HEK293 (cell line): ENCODE results near the gene FEV.

Experiments used
- CTCF ChIA-PET: fragments of 350-600 bp; formaldehyde crosslinking; extraction: SDS; loops from one replicate; lab custom pipeline; 2021; ENCODE audit warnings: antibody characterized with exemption; lab: Yijun Ruan, JAX
- POLR2A ChIA-PET: fragments of 300-600 bp; formaldehyde crosslinking; extraction: SDS; loops from one replicate; lab custom pipeline; 2020; ENCODE audit warnings: antibody characterized with exemption, inconsistent platforms; lab: Yijun Ruan, JAX
- H3K27ac ChIP-seq: fragments of 200-500 bp; sonication (Bioruptor generic); 2 replicates; pipeline ENCODE4 v1.5.1; 2014; ENCODE audit warnings: low read depth, low read length, control low read depth, inconsistent platforms; ENCODE audit errors: extremely low read depth
- H3K36me3 ChIP-seq, 2 experiments: fragments of 200-500 bp in 1 of 2; sonication (Bioruptor generic) in 1 of 2; 1 replicate in 1 of 2; 2 replicates in 1 of 2; pipeline ENCODE4 v1.5.1; 2014 to 2017; ENCODE audit warnings: inconsistent platforms in 2 of 2, low read length in 2 of 2; ENCODE audit not compliant: control insufficient read depth in 2 of 2, insufficient read depth in 1 of 2
- H3K4me1 ChIP-seq: fragments of 200-500 bp; sonication (Bioruptor generic); 2 replicates; pipeline ENCODE4 v1.5.1; 2014; ENCODE audit warnings: mild to moderate bottlenecking, low read length, inconsistent platforms; ENCODE audit not compliant: control insufficient read depth, insufficient read depth
- H3K4me3 ChIP-seq: 2 replicates; pipeline ENCODE4 v1.5.1; 2011; ENCODE audit warnings: low read depth, mild to moderate bottlenecking, control low read depth, low read length, moderate library complexity
- H3K9me3 ChIP-seq: fragments of 200-500 bp; sonication (Bioruptor generic); 2 replicates; pipeline ENCODE4 v1.5.1; 2014; ENCODE audit warnings: low read depth, low read length, inconsistent platforms; ENCODE audit not compliant: control insufficient read depth, insufficient read depth
- ATF2 ChIP-seq: fragments of 450-650 bp; formaldehyde crosslinking; IDR thresholded peaks from 2 replicates; pipeline ENCODE4 v1.5.1; 2016; ENCODE audit warnings: missing biosample characterization, missing genetic modification characterization, low read depth
- BCL11A ChIP-seq: fragments of 450-650 bp; formaldehyde crosslinking; IDR thresholded peaks from 2 replicates; pipeline ENCODE4 v1.5.1; 2016; ENCODE audit warnings: low read depth, missing biosample characterization, missing genetic modification characterization
- GLIS2 ChIP-seq: fragments of 450-650 bp; formaldehyde crosslinking; IDR thresholded peaks from 2 replicates; pipeline ENCODE4 v1.5.1; 2016; ENCODE audit warnings: missing biosample characterization, missing genetic modification characterization
- REST ChIP-seq: fragments of 450-650 bp; formaldehyde crosslinking; IDR thresholded peaks from 2 replicates; pipeline ENCODE4 v1.5.1; 2016; ENCODE audit warnings: missing biosample characterization, missing genetic modification characterization
- SCRT2 ChIP-seq: fragments of 450-650 bp; formaldehyde crosslinking; IDR thresholded peaks from 2 replicates; pipeline ENCODE4 v1.5.1; 2016; ENCODE audit warnings: missing biosample characterization, missing genetic modification characterization
- SP2 ChIP-seq: fragments of 450-650 bp; formaldehyde crosslinking; IDR thresholded peaks from 2 replicates; pipeline ENCODE4 v1.5.1; 2016; ENCODE audit warnings: missing biosample characterization, missing genetic modification characterization
- YY2 ChIP-seq: fragments of 450-650 bp; formaldehyde crosslinking; IDR thresholded peaks from 2 replicates; pipeline ENCODE4 v1.5.1; 2016; ENCODE audit warnings: missing biosample characterization, missing genetic modification characterization
- ZBTB7A ChIP-seq: fragments of 450-650 bp; formaldehyde crosslinking; IDR thresholded peaks from 2 replicates; pipeline ENCODE4 v1.5.1; 2016; ENCODE audit warnings: low read depth, missing biosample characterization, missing genetic modification characterization
- ZNF23 ChIP-seq: fragments of 450-650 bp; formaldehyde crosslinking; IDR thresholded peaks from 2 replicates; pipeline ENCODE4 v1.5.1; 2016; ENCODE audit warnings: missing biosample characterization, missing genetic modification characterization, borderline replicate concordance
- ZNF266 ChIP-seq: fragments of 450-650 bp; formaldehyde crosslinking; IDR thresholded peaks from 2 replicates; pipeline ENCODE4 v1.5.1; 2016; ENCODE audit warnings: missing biosample characterization, missing genetic modification characterization, low read depth
- ZNF366 ChIP-seq: fragments of 450-650 bp; formaldehyde crosslinking; conservative IDR thresholded peaks from 2 replicates; pipeline ENCODE4 v1.5.1; 2016; ENCODE audit warnings: missing biosample characterization, missing genetic modification characterization
- ZNF76 ChIP-seq: fragments of 450-650 bp; formaldehyde crosslinking; IDR thresholded peaks from 2 replicates; pipeline ENCODE4; 2016; ENCODE audit warnings: low read depth, missing biosample characterization, missing genetic modification characterization, borderline replicate concordance
- TF ChIP-seq, protein P1 (sequence below): fragments of 450-650 bp; formaldehyde crosslinking; optimal IDR thresholded peaks from 2 replicates; pipeline ENCODE3; 2016; ENCODE audit warnings: missing biosample characterization, mild to moderate bottlenecking, missing genetic modification characterization
- TF ChIP-seq, protein P2 (sequence below): fragments of 450-650 bp; formaldehyde crosslinking; IDR thresholded peaks from 2 replicates; pipeline ENCODE4 v1.5.1; 2017; ENCODE audit warnings: missing biosample characterization, missing genetic modification characterization

Gene FEV

DNA sequence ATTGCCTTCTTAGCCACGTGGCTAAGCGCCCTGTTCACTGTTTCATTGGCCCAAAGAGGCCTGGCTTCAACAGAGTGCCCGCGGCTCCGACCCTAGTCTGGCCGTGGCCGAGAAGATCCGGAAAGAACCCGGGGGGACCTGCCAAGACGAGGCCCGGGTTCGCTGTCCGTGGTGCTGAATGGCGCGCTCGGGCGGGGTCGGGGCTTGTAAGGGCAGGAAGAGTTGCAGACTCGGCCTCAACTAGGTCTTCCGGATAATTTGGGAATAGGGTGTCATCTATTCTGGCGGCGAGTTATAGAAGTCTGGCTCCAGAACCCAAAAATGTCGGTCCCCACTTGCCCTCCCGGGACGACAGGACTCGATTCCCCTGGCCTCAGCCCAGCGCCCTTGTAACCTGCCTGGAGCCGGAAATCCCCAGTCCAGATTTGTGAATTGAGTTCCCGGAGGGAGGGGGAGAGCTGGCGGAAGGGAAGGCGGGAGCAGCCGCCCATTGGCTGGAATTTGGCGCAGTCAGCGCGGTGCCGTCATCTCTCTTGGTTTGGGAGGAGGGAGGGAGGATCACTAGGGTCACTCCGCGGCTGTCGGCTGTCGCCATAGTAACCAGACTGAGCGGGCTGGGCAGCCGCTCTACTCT lies 22.0 kb downstream of the FEV start (continued):
- TF ChIP-seq ATF2 (tag by site-specific recombination), result no peak; the same call in 1 of the 2 replicates
- peak; percentile 86 for TF ChIP-seq ZNF366 (tag by site-specific recombination)
- TF ChIP-seq, protein P1, sequence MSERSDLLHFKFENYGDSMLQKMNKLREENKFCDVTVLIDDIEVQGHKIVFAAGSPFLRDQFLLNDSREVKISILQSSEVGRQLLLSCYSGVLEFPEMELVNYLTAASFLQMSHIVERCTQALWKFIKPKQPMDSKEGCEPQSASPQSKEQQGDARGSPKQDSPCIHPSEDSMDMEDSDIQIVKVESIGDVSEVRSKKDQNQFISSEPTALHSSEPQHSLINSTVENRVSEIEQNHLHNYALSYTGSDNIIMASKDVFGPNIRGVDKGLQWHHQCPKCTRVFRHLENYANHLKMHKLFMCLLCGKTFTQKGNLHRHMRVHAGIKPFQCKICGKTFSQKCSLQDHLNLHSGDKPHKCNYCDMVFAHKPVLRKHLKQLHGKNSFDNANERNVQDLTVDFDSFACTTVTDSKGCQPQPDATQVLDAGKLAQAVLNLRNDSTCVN, result peak; percentile 51
- TF ChIP-seq GLIS2 (tag by site-specific recombination), result peak; percentile 55
- TF ChIP-seq YY2 (tag by site-specific recombination), result no peak
- TF ChIP-seq BCL11A, result no peak
- TF ChIP-seq, protein P2, sequence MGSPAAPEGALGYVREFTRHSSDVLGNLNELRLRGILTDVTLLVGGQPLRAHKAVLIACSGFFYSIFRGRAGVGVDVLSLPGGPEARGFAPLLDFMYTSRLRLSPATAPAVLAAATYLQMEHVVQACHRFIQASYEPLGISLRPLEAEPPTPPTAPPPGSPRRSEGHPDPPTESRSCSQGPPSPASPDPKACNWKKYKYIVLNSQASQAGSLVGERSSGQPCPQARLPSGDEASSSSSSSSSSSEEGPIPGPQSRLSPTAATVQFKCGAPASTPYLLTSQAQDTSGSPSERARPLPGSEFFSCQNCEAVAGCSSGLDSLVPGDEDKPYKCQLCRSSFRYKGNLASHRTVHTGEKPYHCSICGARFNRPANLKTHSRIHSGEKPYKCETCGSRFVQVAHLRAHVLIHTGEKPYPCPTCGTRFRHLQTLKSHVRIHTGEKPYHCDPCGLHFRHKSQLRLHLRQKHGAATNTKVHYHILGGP (tag by site-specific recombination), result no peak
- TF ChIP-seq ZNF23 (tag by site-specific recombination), result no peak
- TF ChIP-seq ZBTB7A, result no peak

DNA sequence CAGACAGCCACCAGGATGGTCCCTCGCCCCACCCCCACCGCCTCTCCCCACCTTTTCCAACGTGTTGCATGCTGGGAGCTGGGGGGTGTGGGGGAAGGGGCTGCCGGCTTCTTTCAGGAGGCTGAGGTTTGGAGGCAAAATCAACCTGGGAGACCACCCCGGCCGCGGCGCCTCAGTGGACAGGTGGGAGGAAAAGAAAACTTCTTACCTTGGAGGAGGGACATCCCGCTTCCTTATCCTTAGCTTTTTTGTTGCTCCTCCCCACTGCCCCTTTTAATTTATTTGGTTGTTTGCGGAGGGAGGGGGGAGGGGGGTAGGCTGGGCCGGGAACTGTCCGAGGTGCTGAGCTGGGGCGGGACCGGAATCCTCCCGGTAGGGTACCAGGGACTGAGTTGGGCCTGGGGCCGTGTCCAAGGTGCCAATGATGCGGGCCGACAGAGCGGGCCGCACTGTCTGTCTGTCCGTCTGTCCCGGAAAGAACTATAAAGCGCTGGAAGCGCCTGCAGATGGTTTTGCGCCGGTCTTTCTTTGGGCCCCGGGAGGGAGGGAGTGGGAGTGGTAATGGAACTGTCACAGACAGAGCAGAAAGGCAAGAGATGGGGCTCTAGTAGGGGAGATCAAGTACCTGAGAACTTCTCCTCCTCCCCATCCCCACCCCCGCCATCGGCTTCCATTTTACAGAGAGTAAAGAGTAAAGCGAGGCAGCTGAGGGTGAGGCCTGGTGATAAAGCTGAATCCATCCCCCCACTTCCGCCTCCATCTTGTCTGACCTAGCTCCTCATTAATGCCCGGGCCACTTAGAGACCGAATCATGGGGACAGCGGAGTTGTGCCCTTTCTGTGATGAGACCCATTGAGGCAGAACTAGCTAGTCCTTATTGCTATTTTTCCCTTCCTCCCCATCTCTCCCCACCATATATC lies 23.1 kb downstream of the FEV start:
- no peak overlapping the region for H3K4me3 ChIP-seq
- POLR2A ChIA-PET, result interaction anchor here (0.7 to 1.5 kb wide), 3 partner anchors 53 to 211 kb away, joined by 3 to 6 read pairs (median 5); no protein-coding TSS in a partner anchor
- TF ChIP-seq ZNF76 (tag by site-specific recombination) (peak; percentile 65), SCRT2 (tag by site-specific recombination) (peak; percentile 32; the same call in 1 of the 2 replicates), SP2 (peak; percentile 16; the same call in 1 of the 2 replicates), ZNF266 (tag by site-specific recombination) (no peak), REST (tag by site-specific recombination) (peak; percentile 86)
- no peaks in the 10 kb centered on the region for H3K36me3 ChIP-seq
- CTCF ChIA-PET, result interaction anchor here (0.7 to 2.3 kb wide), 2 partner anchors 64 to 86 kb away, joined by 3 to 8 read pairs; no protein-coding TSS in a partner anchor
- H3K4me1 ChIP-seq, result peaks cover 9% of the 10 kb centered on the region
- H3K27ac ChIP-seq, result no peak overlapping the region
- no peaks in the 10 kb centered on the region for H3K9me3 ChIP-seq
